Hepatocyte (in vitro differentiated cells): Measurements from ENCODE around the gene TBCD. TPM values are rescaled to one million over a fixed set of nuclear protein-coding genes. Genes with fewer than 3 reads are reported as not detected.

ENCODE experiments used
- DNase-seq: peaks from one replicate; pipeline ENCODE4 v3.0.0-alpha.2; 2016; ENCODE audit warnings: low spot score
- H2AFZ ChIP-seq: fragments of 200-600 bp; sonication (generic); 2 replicates; pipeline ENCODE4 v1.6.0; 2016; ENCODE audit warnings: antibody characterized with exemption, mild to moderate bottlenecking
- H3K27ac ChIP-seq: fragments of 200-600 bp; sonication (generic); 2 replicates; pipeline ENCODE4 v1.5.1; 2016; ENCODE audit warnings: mild to moderate bottlenecking
- H3K27me3 ChIP-seq: fragments of 200-600 bp; sonication (generic); 2 replicates; pipeline ENCODE4 v1.6.1; 2016
- H3K36me3 ChIP-seq: fragments of 200-600 bp; sonication (generic); replicated peaks from 2 replicates; pipeline ENCODE4 v1.5.1; 2016; ENCODE audit warnings: low read depth; ENCODE audit not compliant: insufficient read depth
- H3K4me1 ChIP-seq: fragments of 200-600 bp; sonication (generic); 2 replicates; pipeline ENCODE4 v1.5.1; 2016; ENCODE audit warnings: mild to moderate bottlenecking, moderate library complexity; ENCODE audit not compliant: insufficient read depth
- H3K4me2 ChIP-seq: fragments of 200-600 bp; sonication (generic); 2 replicates; pipeline ENCODE4 v1.6.0; 2016
- H3K4me3 ChIP-seq: fragments of 200-600 bp; sonication (generic); 2 replicates; pipeline ENCODE4 v1.5.1; 2016; ENCODE audit warnings: mild to moderate bottlenecking
- H3K79me2 ChIP-seq: fragments of 200-600 bp; sonication (generic); 2 replicates; pipeline ENCODE4 v1.6.0; 2017; ENCODE audit warnings: mild to moderate bottlenecking
- H3K9me2 ChIP-seq: fragments of 200-600 bp; sonication (generic); replicated peaks from 2 replicates; pipeline ENCODE4 v1.6.0; 2017; ENCODE audit warnings: mild to moderate bottlenecking; ENCODE audit not compliant: insufficient read depth
- H3K9me3 ChIP-seq: fragments of 200-600 bp; sonication (generic); 2 replicates; pipeline ENCODE4 v1.5.1; 2016; ENCODE audit warnings: low read depth, mild to moderate bottlenecking
- H4K20me1 ChIP-seq: fragments of 200-600 bp; sonication (generic); 2 replicates; pipeline ENCODE4 v1.6.0; 2016; ENCODE audit warnings: mild to moderate bottlenecking; ENCODE audit not compliant: insufficient read depth, poor library complexity, severe bottlenecking
- CTCF ChIP-seq: fragments of 200-600 bp; sonication (generic); IDR thresholded peaks from 2 replicates; pipeline ENCODE4 v1.5.1; 2016; ENCODE audit warnings: antibody characterized with exemption, mild to moderate bottlenecking; ENCODE audit not compliant: poor library complexity
- EZH2 ChIP-seq: fragments of 200-600 bp; sonication (generic); IDR thresholded peaks from 2 replicates; pipeline ENCODE4 v1.6.1; 2016; ENCODE audit warnings: antibody characterized with exemption, mild to moderate bottlenecking, borderline replicate concordance
- EZH2phosphoT487 ChIP-seq: fragments of 200-600 bp; sonication (generic); IDR thresholded peaks from one replicate; pipeline ENCODE4 v1.6.1; 2018; ENCODE audit warnings: antibody characterized with exemption, mild to moderate bottlenecking, low read depth, moderate library complexity; ENCODE audit not compliant: unreplicated experiment, severe bottlenecking
- WGBS: methylation state at CpG from one replicate; pipeline ENCODE4 v1.1.6; 2016; ENCODE audit warnings: low lambda C conversion rate; ENCODE audit errors: missing lambda C conversion rate; 5-methylcytosine and 5-hydroxymethylcytosine counted together
- polyA plus RNA-seq: library from polyadenylated mRNA; unstranded; fragments of >200 nt; fragmentation: Nextera tagmentation; extraction: Ambion mirVana; gene quantifications from 2 replicates; pipeline ENCODE4 v1.2.1, GENCODE V29; 2016
- total RNA-seq: library from RNA; depleted of rRNA; stranded (reverse); fragments of >200 nt; gene quantifications from 2 replicates; pipeline ENCODE4 v1.2.3, GENCODE V29; 2014

TBCD gene
- total and polyA plus RNA-seq, 2 experiments from 2014 or later: 24.5 to 41.5 TPM

- Histone ChIP-seq H3K79me2 (no peaks in the 10 kb centered on the region), H3K4me3 (no peak overlapping the region), H3K9me3 (no peaks in the 10 kb centered on the region), H3K36me3 (no peaks in the 10 kb centered on the region), H3K4me1 (no peaks in the 10 kb centered on the region), H3K9me2 (no peaks in the 10 kb centered on the region), H2AFZ (no peak overlapping the region), H3K27ac (no peak overlapping the region), H3K4me2 (no peak overlapping the region), H4K20me1 (no peaks in the 10 kb centered on the region), H3K27me3 (no peaks in the 10 kb centered on the region)
- TF ChIP-seq EZH2 (no peak), EZH2phosphoT487 (no peak), CTCF (no peak)
- WGBS: 89% methylated on average over 18 of the region's 19 CpGs
- no peak for DNase-seq
These were observed 162.5 kb downstream of the TBCD start for GRCh38 chr17:82914375-82914774.

DNA sequence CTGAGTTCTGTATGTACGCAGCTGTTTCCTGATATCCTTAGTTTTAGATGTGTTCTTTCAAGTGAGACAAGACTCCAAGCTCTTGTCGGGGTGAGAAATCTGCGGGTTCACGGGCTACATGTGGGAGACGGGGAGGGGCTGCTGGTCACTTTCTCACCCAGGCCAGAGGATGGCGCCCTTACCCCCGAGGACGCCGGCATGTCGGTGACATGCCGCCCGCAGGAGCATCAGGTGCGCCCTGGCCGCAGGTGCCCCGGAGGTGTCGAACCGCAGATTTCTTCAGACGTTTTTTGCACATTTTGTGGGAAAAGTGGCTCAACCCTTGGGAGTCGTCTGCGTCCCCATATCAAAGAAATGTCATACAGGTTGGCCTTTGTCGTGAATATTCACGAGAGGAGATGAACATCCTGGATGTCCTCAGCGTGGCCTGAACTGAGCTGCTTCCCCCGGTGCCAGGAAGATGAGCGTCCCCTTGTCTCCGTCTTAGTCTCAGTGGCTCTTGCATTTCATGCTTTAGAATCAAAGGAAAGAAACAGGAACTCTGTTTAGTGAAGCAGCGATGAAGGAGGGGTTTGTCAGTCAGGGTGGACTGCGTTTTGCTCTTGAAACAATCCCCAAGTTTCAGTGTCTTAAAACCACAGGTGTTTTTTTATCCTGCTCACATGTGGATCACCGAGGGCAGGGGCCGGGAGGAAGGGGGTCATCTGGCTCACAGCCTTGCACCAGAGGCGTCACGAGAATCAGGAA lies 163.3 kb downstream of the TBCD start:
- no peak for DNase-seq

GRCh38 chr17:82915757-82916027 lies 163.8 kb downstream of the TBCD start:
- Histone ChIP-seq H3K79me2 (no peaks in the 10 kb centered on the region), H3K27me3 (no peaks in the 10 kb centered on the region), H3K36me3 (no peaks in the 10 kb centered on the region), H3K4me3 (no peak overlapping the region), H3K27ac (no peak overlapping the region), H3K4me2 (no peak overlapping the region), H3K4me1 (no peaks in the 10 kb centered on the region), H3K9me2 (no peaks in the 10 kb centered on the region), H4K20me1 (no peaks in the 10 kb centered on the region), H2AFZ (no peak overlapping the region), H3K9me3 (no peaks in the 10 kb centered on the region)
- TF ChIP-seq EZH2phosphoT487: no peak
- no peak for TF ChIP-seq CTCF
- TF ChIP-seq EZH2: no peak
- WGBS: 94% methylated on average over 11 of the region's 11 CpGs
- DNase-seq: no peak

More for the DNA sequence above, 163.3 kb downstream of the TBCD start:
- Histone ChIP-seq H3K27ac (no peak overlapping the region), H3K36me3 (no peaks in the 10 kb centered on the region), H4K20me1 (no peaks in the 10 kb centered on the region), H3K4me3 (no peak overlapping the region), H3K9me3 (no peaks in the 10 kb centered on the region), H2AFZ (no peak overlapping the region), H3K4me2 (no peak overlapping the region), H3K4me1 (no peaks in the 10 kb centered on the region), H3K27me3 (no peaks in the 10 kb centered on the region), H3K79me2 (no peaks in the 10 kb centered on the region), H3K9me2 (no peaks in the 10 kb centered on the region)
- WGBS: 96% methylated on average over 32 of the region's 32 CpGs
- no peak for TF ChIP-seq CTCF
- TF ChIP-seq EZH2phosphoT487: no peak
- no peak for TF ChIP-seq EZH2
